Thoracic aorta (tissue), 2 donors: ENCODE results near the gene RAB36. TPM values are rescaled to one million over a fixed set of nuclear protein-coding genes. Genes with fewer than 3 reads are reported as not detected.

Source experiments
- ATAC-seq: fragments of 150-250 bp; one replicate; pipeline ENCODE4 v1.8.0; 2017; ENCODE audit warnings: low read depth; ENCODE audit not compliant: insufficient number of reproducible peaks, low FRiP score
- DNase-seq: peaks from one replicate; pipeline ENCODE4 v3.0.0-alpha.2; 2020; ENCODE audit warnings: low spot score
- H3K27ac ChIP-seq, 2 donors: fragments of 200-600 bp; sonication (generic); 1 replicate in 1 of 2; 2 replicates in 1 of 2; pipeline ENCODE4 v1.5.1; 2016; ENCODE audit warnings: mild to moderate bottlenecking in 2 of 2, moderate library complexity in 2 of 2
- H3K27me3 ChIP-seq: fragments of 200-600 bp; sonication (generic); replicated peaks from 2 replicates; pipeline ENCODE4 v1.6.0; 2016; ENCODE audit warnings: mild to moderate bottlenecking; ENCODE audit not compliant: insufficient read depth
- H3K36me3 ChIP-seq: fragments of 200-600 bp; sonication (generic); one replicate; pipeline ENCODE4 v1.5.1; 2016
- H3K4me1 ChIP-seq, 2 donors: fragments of 200-600 bp; sonication (generic); 1 replicate in 1 of 2; 2 replicates in 1 of 2; pipeline versions ENCODE4 v1.5.1 to v1.6.0; 2016; ENCODE audit warnings: low read depth in 2 of 2, mild to moderate bottlenecking in 1 of 2; ENCODE audit not compliant: control insufficient read depth in 1 of 2
- H3K4me3 ChIP-seq: fragments of 200-600 bp; sonication (generic); 2 replicates; pipeline ENCODE4 v1.5.1; 2016; ENCODE audit warnings: mild to moderate bottlenecking
- H3K9me3 ChIP-seq: fragments of 200-600 bp; sonication (generic); 2 replicates; pipeline ENCODE4 v1.5.1; 2016
- CTCF ChIP-seq: fragments of 200-600 bp; sonication (generic); IDR thresholded peaks from one replicate; pipeline ENCODE4 v1.5.1; 2019; ENCODE audit warnings: antibody characterized with exemption
- total RNA-seq, 2 donors: library from RNA; depleted of rRNA; stranded (reverse); fragments of >200 nt; gene quantifications; one replicate each; pipeline versions ENCODE4 v1.1.0 to v1.2.3, GENCODE V29; 2016

RAB36 gene
- total RNA-seq, 2 donors from 2014 or later, result 3.5 to 4.5 TPM

- Histone ChIP-seq H3K4me3 (no peak overlapping the region), H3K27ac (no peak overlapping the region), H3K4me1 (no peaks in the 10 kb centered on the region), H3K36me3 (no peaks in the 10 kb centered on the region), H3K27me3 (no peaks in the 10 kb centered on the region), H3K9me3 (no peaks in the 10 kb centered on the region)
- DNase-seq (no peak), ATAC-seq (no peak)
- no peak for TF ChIP-seq CTCF
Measured at GRCh38 chr22:23106344-23106743, 38.9 kb upstream of the RAB36 start.

- Histone ChIP-seq H3K4me1 (no peaks in the 10 kb centered on the region), H3K9me3 (no peaks in the 10 kb centered on the region), H3K36me3 (no peaks in the 10 kb centered on the region), H3K27me3 (no peaks in the 10 kb centered on the region), H3K27ac (no peak overlapping the region), H3K4me3 (no peak overlapping the region)
- no peak for ATAC-seq
- no peak for TF ChIP-seq CTCF
- DNase-seq, result no peak
Measured at GRCh38 chr22:23106906-23107367, 38.3 kb upstream of the RAB36 start.

GRCh38 chr22:23107487-23108248 is 37.6 kb upstream of the RAB36 start:
- no peak for TF ChIP-seq CTCF
- Histone ChIP-seq H3K27ac (no peak overlapping the region), H3K9me3 (no peaks in the 10 kb centered on the region), H3K27me3 (no peaks in the 10 kb centered on the region), H3K4me1 (no peaks in the 10 kb centered on the region), H3K4me3 (no peak overlapping the region), H3K36me3 (no peaks in the 10 kb centered on the region)
- DNase-seq, result no peak
- no peak for ATAC-seq

- H3K36me3 ChIP-seq, result no peaks in the 10 kb centered on the region
- no peak overlapping the region for H3K4me3 ChIP-seq
- H3K27ac ChIP-seq, result no peak overlapping the region
- TF ChIP-seq CTCF, result no peak
- ATAC-seq (no peak), DNase-seq (no peak)
- no peaks in the 10 kb centered on the region for H3K27me3 ChIP-seq
- no peaks in the 10 kb centered on the region for H3K4me1 ChIP-seq
- no peaks in the 10 kb centered on the region for H3K9me3 ChIP-seq
Measured at GRCh38 chr22:23108249-23109078, 36.8 kb upstream of the RAB36 start.

GRCh38 chr22:23109079-23109347 is 36.3 kb upstream of the RAB36 start:
- no peaks in the 10 kb centered on the region for H3K9me3 ChIP-seq
- ATAC-seq, result no peak
- H3K4me1 ChIP-seq, result no peaks in the 10 kb centered on the region
- H3K27me3 ChIP-seq, result no peaks in the 10 kb centered on the region
- TF ChIP-seq CTCF, result no peak
- DNase-seq, result no peak
- H3K27ac ChIP-seq, result no peak overlapping the region
- no peak overlapping the region for H3K4me3 ChIP-seq
- H3K36me3 ChIP-seq, result no peaks in the 10 kb centered on the region
